Measurements from ENCODE around the gene FGD3. TPM values are rescaled to one million over a fixed set of nuclear protein-coding genes. Genes with fewer than 3 reads are reported as not detected.

Gene FGD3
- total RNA-seq, 1 experiment from 2014 or later: 1.8 TPM

GRCh38 chr9:93026640-93027039 is 79.3 kb downstream of the FGD3 start:
- H3K36me3 Mint-ChIP-seq (ENCODE audit: insufficient read depth in 1 of 3, low read depth in 3 of 3): no peaks in the 10 kb centered on the region
- no peak for DNase-seq
- TF ChIP-seq CTCF (conservative IDR thresholded peaks at IDR 0.05): no peak
- Histone ChIP-seq H3K56ac (ENCODE audit: insufficient read length, low read depth, low read length) (no peak overlapping the region), H3K9me3 (ENCODE audit: control insufficient read depth, low read depth, low read length) (no peaks in the 10 kb centered on the region), H3K14ac (ENCODE audit: insufficient read depth, low read length) (no peak overlapping the region; the same call in 1 of the 2 replicates), H4K20me1 (ENCODE audit: control insufficient read depth, insufficient read depth, insufficient read length) (no peaks in the 10 kb centered on the region), H4K91ac (ENCODE audit: insufficient read length, low read depth, low read length) (no peak overlapping the region), H3K27ac (ENCODE audit: insufficient read length, low read depth, low read length) (no peak overlapping the region), H3K23me2 (ENCODE audit: insufficient read length, low read depth, low read length, poor library complexity, severe bottlenecking) (no peaks in the 10 kb centered on the region), H4K5ac (ENCODE audit: insufficient read length, low read depth, low read length) (no peak overlapping the region), H3K4ac (ENCODE audit: low read depth, low read length) (no peak overlapping the region), H3K79me1 (ENCODE audit: insufficient read depth, low read depth, low read length, poor library complexity, severe bottlenecking) (no peaks in the 10 kb centered on the region), H2BK120ac (ENCODE audit: low read depth, low read length, poor library complexity, severe bottlenecking) (no peak overlapping the region), H3K4me1 (ENCODE audit: insufficient read depth, low read length) (no peaks in the 10 kb centered on the region; the same call in 1 of the 2 replicates), H2BK20ac (ENCODE audit: low read depth, low read length, poor library complexity, severe bottlenecking) (no peak overlapping the region), H2BK12ac (ENCODE audit: insufficient read length, low read depth, low read length) (no peak overlapping the region), H3K9ac (ENCODE audit: extremely low read depth, insufficient read length, low read length) (no peak overlapping the region), H4K8ac (replicated peaks; ENCODE audit: insufficient read length, low read depth, low read length) (no peak overlapping the region), H3K4me2 (ENCODE audit: insufficient read depth, insufficient read length, low read length) (no peak overlapping the region), H2BK5ac (ENCODE audit: insufficient read length, low read length) (no peak overlapping the region), H3K18ac (ENCODE audit: insufficient read length, low read depth, low read length) (no peak overlapping the region), H2AK5ac (ENCODE audit: insufficient read length, low read length) (no peak overlapping the region), H3K79me2 (ENCODE audit: insufficient read depth, low read length) (no peaks in the 10 kb centered on the region), H2BK15ac (ENCODE audit: low read depth, low read length) (no peak overlapping the region), H3T11ph (ENCODE audit: low read length) (no peak overlapping the region), H3K27me3 (ENCODE audit: insufficient read depth, low read length) (no peaks in the 10 kb centered on the region), H2AFZ (ENCODE audit: low read length) (no peak overlapping the region), H3K23ac (ENCODE audit: insufficient read length, low read depth, low read length) (no peak overlapping the region)
- H3K27ac Mint-ChIP-seq: peak overlapping the region in 1 of 3 experiments; percentile 35; a peak in 1 of 7 replicates
- no peaks in the 10 kb centered on the region for H3K9me3 Mint-ChIP-seq
- H3K4me3 Mint-ChIP-seq: no peak overlapping the region
- no CpG with 5 or more reads among the region's 7 CpGs for WGBS (ENCODE audit: extremely low coverage, insufficient read length, low lambda C conversion rate)
- peaks cover 5 to 8% of the 10 kb centered on the region in 2 experiments for H3K4me1 Mint-ChIP-seq
- no peaks in the 10 kb centered on the region for H3K27me3 Mint-ChIP-seq (ENCODE audit: low read depth)
